AG04449 (cell line): ENCODE results near the gene TTLL5.

Experiments
- CTCF ChIA-PET: fragments of 350-600 bp; formaldehyde crosslinking; extraction: SDS; loops from one replicate; lab custom pipeline; 2021; ENCODE audit warnings: antibody characterized with exemption; lab: Yijun Ruan, JAX
- POLR2A ChIA-PET: fragments of 400-600, 350-600 bp; formaldehyde crosslinking; extraction: SDS; loops from one replicate; lab custom pipeline; 2020; ENCODE audit warnings: antibody characterized with exemption, inconsistent platforms; lab: Yijun Ruan, JAX
- DNase-seq: peaks from one replicate; pipeline ENCODE4 v3.0.0-alpha.2; 2010; ENCODE audit warnings: low read depth, low spot score
- H3K4me3 ChIP-seq: 2 replicates; pipeline ENCODE4 v1.5.1; 2011; ENCODE audit warnings: low read depth, mild to moderate bottlenecking, control low read depth, low read length
- TF ChIP-seq, protein P1 (sequence below): IDR thresholded peaks from one replicate; pipeline ENCODE4 v1.5.1; 2011; ENCODE audit warnings: mild to moderate bottlenecking, moderate library complexity, low read length, control low read depth, inconsistent platforms; ENCODE audit not compliant: insufficient read depth; ENCODE audit errors: missing control alignments

The TTLL5 gene

DNA sequence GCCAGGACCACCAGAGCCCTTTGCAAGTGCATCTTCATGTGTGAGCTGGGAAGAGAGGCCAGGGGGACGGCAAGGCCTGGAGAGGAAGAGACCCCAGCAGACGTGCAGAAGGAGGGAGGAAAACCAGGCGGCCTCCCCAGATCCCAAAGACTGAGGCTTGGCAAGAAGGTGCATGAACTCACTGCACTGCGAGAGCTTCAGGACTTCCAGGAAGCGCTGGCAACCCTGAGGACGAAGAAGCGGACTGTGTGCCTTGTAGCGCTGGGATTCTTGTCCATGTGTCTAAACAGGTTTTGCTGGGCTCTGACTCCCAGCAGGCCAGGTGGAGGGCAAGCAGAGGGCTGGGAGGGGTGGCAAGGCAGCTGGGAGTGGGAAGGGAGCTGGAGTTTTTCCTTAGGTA, 319.8 kb downstream of the TTLL5 start:
- no peak for DNase-seq
- ChIA-PET CTCF (interaction anchor here (0.7 to 20.2 kb wide), 13 partner anchors 8 to 278 kb away, joined by 3 to 715 read pairs (median 15); no protein-coding TSS in a partner anchor), POLR2A (interaction anchor here (0.8 kb wide), 1 partner anchor 270 kb away, joined by 4 read pairs; no protein-coding TSS in a partner anchor)
- 0 out of 2 replicates have a peak overlapping the region, but pooled peaks have one; percentile 12 for H3K4me3 ChIP-seq
- TF ChIP-seq, protein P1, sequence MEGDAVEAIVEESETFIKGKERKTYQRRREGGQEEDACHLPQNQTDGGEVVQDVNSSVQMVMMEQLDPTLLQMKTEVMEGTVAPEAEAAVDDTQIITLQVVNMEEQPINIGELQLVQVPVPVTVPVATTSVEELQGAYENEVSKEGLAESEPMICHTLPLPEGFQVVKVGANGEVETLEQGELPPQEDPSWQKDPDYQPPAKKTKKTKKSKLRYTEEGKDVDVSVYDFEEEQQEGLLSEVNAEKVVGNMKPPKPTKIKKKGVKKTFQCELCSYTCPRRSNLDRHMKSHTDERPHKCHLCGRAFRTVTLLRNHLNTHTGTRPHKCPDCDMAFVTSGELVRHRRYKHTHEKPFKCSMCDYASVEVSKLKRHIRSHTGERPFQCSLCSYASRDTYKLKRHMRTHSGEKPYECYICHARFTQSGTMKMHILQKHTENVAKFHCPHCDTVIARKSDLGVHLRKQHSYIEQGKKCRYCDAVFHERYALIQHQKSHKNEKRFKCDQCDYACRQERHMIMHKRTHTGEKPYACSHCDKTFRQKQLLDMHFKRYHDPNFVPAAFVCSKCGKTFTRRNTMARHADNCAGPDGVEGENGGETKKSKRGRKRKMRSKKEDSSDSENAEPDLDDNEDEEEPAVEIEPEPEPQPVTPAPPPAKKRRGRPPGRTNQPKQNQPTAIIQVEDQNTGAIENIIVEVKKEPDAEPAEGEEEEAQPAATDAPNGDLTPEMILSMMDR = no peak

DNA sequence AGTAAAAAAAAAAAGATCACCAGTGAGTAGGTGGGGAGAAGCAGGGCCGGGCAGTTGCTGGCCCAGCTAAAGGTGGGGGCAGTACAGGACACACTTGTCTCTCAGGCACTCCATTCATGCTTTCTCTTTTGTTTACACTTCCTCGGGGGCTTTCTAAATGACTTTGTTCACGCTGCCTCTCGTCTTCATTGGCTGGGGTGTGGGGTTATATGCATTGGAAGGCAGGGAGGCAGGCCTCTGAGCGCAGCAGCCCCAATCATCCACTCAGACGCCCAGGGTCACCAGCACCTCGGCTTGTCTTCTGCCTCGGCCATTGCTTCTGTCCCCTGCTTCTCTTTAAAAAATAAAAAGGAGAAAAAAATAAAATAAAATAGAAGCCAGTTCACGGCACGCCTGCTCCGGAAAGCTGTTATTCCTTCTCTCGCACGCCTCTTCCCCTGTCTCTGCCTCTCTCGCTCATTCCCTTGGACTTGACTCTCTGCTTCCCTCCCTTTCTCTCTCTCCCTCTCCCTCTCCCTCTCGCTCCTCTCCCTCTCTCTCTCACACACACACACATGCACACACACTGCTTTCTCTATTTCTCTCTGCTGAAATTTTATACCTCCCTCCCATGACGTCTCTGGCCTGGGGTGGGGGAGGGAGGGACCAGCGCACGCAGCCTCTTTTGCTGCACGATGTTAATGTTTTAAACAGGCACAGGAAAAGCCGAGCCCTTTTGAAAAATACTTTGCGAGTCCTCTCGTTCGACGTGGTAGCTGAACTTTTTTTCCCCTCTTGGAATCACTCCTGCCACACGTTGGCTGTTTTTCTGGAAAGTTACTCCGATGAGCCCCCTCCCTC, 320.6 kb downstream of the TTLL5 start, which contains the start of gene TGFB3:
TGFB3 (minus strand) TSS at position 570 of the 840 bp plus-strand sequence. CDS start 1,102 bp downstream, outside the sequence.
- POLR2A ChIA-PET = interaction anchor here (0.7 to 1.8 kb wide), 4 partner anchors 160 to 273 kb away, joined by 3 to 7 read pairs (median 5); no protein-coding TSS in a partner anchor
- peak within 1 kb of the TSS; percentile 66 for H3K4me3 ChIP-seq
- CTCF ChIA-PET = interaction anchor here (0.7 to 20.2 kb wide), 23 partner anchors 8 to 405 kb away, joined by 3 to 715 read pairs (median 5); no protein-coding TSS in a partner anchor
- TF ChIP-seq, protein P1 = no peak
- peak; percentile 59 for DNase-seq

DNA sequence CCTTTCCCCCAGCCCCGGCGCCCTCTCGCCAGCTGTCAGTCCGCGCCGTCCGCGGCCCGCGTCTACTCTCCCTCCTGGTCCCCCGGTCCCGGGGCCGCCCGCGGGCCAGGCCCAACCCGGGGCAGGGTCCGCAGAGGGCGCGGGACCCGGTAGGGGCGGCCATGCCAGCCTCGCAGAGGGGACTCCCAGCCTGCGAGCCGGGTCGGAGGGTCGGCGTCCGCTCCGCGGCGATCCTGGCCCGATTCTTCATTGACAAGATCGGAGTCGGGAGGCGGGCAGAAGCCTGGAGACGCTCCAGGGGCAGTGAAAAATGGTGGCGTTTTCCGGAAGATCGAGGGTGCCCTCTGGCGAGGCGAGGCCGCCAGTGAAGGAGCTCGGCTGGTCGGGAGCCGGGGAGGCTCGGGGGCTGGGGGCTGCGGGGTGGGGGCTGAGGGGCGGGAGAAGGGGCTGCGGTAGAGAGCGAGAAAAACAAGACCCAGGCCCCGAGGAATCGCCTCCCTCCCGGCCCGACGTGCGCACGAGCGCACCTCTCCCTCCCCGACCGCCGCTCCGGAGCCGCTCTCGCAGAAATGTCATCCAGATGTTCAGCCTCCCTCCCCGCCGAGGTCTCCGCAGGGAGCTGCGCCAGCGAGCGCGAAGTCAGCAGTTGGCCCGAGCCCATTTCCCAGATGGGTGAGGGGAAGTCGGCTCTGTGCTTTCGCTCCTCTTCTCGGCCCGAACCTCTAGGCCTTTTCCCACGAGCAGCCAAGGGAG, 321.4 kb downstream of the TTLL5 start:
- peak overlapping the region; percentile 66 for H3K4me3 ChIP-seq
- DNase-seq = no peak
- TF ChIP-seq, protein P1 = peak; percentile 84
- ChIA-PET CTCF (interaction anchor here (0.7 to 20.2 kb wide), 43 partner anchors 9 to 406 kb away, joined by 3 to 715 read pairs (median 5); partner anchors contain the start of gene FLVCR2), POLR2A (interaction anchor here (0.7 to 1.8 kb wide), 4 partner anchors 161 to 274 kb away, joined by 3 to 7 read pairs (median 5); no protein-coding TSS in a partner anchor)

DNA sequence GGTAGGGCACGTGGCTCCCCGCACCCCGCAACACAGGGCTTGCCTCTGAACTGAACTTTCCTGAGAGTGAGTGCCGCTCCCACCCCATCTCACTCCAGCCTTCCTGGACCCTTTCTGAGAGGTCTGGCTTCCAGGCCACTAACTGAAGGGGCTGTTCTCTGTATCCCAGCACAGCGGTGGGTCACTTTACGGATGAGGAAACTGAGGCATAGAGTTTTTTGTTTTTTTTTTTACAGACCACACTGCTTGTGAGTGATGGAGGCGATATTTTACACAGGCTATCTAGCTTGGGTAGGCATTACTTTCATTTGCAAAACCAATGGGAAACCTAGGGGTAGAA, 321.9 kb downstream of the TTLL5 start:
- CTCF ChIA-PET = interaction anchor here (0.7 to 20.2 kb wide), 38 partner anchors 8 to 405 kb away, joined by 3 to 715 read pairs (median 6); partner anchors contain the start of gene FLVCR2
- POLR2A ChIA-PET = interaction anchor here (1.2 to 1.8 kb wide), 3 partner anchors 162 to 274 kb away, joined by 3 to 7 read pairs (median 7); no protein-coding TSS in a partner anchor
- H3K4me3 ChIP-seq = peak overlapping the region; percentile 66
- TF ChIP-seq, protein P1 = no peak
- DNase-seq = no peak

DNA sequence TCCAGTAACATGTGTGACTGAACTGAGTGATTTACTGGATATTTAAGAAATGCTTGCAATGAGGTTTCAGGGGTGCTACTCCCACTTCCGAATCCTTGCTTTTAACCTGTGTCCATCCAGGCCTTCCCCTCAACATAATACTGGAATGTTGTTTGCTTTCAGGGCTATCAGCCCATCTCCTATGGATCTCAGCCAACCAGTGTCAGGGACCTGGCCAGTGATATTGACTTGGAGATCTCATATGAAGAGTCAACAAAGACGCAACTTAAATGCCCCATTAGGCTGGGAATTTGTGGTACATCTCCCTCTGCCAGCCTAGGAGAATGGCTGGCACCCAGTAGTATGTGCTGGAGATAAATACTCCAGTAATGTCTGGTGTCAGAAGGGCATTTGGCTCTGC, 323.6 kb downstream of the TTLL5 start:
- ChIA-PET CTCF (interaction anchor here (1.0 to 20.2 kb wide), 8 partner anchors 10 to 403 kb away, joined by 3 to 715 read pairs (median 31); partner anchors contain the start of gene ERG28), POLR2A (no interaction called here)
- DNase-seq = no peak
- no peak overlapping the region for H3K4me3 ChIP-seq
- TF ChIP-seq, protein P1 = no peak
